DMS 273 treated with DMSO at 0.1 percent for 48 hours (cell line): ENCODE measurements around the gene SRD5A1.

Source experiments
- DNase-seq: peaks from one replicate; lab custom pipeline; 2025; lab: John Stamatoyannopoulos, UW

The SRD5A1 gene

DNA sequence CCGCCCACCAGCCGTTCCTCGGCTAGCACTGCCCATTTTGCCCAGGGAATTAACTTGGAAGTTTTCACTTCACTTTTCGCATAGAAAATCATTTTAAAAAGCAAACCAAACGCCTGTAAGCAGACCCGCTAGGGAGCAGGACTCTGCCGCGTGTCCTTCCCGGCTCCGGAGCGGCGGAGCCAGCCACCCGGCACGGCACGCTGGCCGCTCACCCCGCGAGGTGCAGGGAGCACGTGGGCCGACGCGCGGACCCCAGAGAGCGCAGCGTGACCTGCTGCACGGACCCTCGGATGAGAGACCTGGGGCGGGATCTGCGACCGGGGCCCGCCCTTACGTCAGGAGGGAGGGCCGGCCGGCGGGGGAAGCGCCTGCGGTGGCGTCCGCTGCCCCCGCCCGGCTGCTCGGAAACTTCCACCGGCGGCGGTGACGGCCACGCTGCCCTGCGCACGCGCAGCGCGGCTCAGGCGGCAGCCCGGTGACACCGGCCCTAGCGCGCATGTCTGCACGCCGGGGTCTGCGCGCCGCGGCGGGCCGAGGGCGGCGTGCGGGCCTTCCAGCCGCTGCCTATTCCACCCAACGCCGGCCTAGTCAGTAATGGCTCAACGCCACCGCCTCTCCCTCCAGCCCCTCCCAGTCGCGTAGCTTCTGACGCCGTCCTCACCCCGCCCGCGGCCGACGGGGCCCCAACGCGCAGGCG, 79.5 kb downstream of the SRD5A1 start:
- DNase-seq = peak; percentile 92

DNA sequence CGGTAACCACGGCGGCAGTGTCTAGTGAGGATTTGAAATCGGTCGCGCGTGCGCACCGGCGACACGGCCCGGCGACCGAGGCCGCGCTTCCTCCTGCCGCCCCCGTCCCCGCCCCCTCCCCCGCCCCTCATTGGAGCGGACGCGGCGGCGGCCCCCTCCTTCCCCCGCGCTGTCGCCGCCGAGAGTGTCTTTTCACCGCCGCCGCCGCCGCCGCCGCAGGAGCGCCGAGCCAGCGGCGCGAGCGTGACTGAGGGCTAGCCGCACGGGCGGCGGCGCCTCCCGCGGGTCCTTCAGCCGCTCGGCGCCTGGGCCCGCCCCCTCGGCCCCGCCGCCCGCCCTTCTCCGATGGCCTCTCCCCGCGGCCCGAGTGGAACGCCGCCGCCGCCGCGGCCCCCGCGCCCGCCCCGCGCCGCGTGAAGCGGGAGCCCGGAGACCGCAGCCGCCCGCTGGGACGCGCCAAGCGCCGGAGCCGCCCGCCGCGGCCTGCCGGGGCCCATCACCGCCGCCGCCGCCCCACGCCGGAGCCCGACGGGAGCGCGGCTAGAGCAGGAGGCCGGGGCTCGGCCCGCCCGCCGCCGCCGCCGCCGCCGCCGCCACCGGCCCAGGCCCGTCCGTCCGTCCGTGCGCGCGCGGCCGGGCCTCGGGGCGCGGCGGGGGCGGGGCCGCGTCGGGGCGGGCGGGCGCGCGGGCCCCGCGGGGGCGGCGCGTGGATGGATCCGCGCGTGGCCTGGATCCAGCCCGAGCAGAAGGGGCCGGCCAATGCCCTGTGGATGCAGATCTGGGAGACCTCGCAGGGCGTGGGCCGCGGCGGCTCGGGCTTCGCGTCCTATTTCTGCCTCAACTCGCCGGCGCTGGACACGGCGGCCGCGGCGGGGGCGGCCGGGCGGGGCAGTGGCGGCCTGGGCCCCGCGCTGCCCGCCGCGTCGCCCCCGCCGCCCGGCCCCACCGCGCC, 80.3 kb downstream of the SRD5A1 start, which contains the start of gene TENT4A:
Gene TENT4A (plus strand): TSS at position 159 of the 952 bp plus-strand sequence. CDS start 552 bp downstream, at position 711.
- no peak for DNase-seq

DNA sequence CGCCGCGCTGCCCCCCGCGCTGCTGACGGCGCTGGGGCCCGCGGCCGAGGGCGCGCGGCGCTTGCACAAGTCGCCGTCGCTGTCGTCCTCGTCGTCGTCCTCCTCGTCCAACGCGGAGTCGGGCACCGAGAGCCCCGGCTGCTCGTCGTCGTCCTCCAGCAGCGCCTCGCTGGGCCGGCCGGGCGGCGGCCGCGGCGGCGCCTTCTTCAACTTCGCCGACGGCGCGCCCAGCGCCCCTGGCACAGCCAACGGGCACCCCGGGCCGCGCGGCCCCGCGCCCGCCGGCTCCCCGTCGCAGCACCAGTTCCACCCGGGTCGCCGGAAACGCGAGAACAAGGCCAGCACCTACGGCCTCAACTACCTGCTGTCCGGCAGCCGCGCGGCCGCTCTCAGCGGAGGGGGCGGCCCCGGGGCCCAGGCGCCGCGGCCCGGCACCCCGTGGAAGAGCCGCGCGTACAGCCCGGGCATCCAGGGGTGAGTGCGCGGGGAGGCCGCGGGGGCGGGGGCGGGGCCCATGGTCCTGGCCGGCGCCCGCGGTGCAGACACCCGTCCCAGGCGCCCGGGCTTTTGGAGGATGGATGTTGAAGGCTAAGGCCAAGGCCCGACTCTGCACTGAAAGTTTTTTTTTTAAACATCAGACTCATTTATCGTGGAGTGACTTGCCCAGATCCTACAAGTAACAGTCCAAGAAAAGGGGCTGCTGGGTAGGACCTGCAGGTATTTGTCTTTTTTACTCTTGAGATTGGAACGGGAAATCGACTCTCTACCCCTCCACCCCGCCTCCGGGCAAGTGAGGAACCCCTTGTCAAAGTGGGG, 81.2 kb downstream of the SRD5A1 start:
- DNase-seq = no peak

DNA sequence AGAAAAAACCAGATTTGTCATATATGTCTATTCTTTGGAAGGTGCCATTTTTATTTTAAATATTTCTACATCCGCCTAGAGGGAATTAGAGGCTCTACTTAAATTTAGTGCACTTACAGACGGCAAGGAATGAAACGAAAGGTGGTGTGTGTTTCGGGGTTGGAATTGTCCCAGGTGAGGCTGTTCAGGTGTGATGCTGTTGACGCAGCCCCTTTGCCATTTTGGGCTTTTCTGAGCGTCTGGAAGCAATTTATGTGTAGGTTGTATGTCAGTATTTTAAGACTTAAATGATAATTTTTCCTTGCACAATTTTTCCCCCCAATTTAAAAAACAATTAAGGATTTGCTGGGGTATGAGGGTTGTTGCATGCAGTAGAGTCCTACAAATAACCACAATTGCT, 82.0 kb downstream of the SRD5A1 start:
- no peak for DNase-seq

DNA sequence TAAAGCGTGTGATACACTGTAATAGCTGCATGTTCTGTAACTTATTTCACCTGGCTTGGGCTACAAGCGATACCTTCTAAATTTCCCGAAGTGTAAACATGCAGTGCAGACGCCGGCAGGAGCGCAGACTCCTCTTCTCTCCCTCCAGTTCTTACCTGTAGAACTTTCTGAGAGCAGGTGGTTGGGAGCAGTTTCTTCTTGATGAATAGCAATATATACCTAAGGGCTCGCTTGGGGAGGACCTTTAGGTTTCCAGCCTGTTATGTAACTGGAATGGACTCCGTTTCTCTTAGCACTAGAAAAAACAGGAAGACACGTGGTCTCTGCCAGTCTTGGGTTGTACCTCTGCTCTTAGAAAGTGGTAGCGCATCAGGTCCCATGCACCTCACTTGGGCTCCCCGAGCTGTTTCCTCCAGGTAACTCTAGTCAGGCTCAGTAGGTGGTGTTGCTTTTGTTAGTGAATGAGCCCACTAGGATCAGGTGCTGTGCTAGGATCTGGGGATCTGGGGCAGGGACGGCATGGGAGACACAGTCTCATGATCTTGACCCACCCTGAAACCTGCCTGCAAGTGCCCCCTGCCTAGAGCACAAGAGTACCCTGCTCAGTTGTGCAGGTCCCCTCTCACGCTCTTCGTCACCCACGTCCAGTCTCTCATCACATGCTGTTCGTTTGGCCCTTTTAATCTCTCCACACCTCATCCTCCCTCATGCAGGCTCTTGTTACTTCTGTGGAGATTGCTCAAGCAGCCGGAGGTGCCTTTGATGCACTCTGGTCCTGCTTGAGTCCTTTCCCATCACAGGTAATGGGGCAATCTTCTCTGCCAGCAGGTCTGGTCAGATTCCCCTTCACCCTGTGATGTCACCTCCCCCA, 82.8 kb downstream of the SRD5A1 start:
- no peak for DNase-seq

DNA sequence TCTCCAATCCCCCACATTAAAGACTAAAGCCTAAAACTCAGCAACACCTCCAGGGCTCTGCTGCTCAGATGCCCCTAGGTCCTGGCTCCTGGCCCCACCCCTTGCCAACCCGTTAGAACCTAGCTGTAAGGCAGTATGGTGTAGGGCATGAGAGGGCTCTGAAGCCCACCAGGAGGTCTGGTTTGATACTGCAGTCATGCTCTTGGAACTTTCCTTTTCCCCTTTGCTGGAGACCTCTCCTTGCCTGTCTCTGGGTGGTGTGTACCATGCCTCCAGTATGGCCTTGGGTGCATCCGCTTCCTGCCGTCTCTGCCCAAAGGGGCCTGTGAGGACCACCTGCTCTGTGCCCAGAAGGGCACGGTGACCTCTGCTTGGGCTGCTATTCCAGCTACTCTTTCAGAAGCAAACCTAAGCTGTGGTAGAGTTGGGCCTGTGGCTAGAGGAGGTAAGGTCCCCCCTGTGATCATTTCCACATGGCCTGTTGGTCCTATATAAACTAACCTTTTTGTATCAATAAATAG, 83.4 kb downstream of the SRD5A1 start:
- no peak for DNase-seq

DNA sequence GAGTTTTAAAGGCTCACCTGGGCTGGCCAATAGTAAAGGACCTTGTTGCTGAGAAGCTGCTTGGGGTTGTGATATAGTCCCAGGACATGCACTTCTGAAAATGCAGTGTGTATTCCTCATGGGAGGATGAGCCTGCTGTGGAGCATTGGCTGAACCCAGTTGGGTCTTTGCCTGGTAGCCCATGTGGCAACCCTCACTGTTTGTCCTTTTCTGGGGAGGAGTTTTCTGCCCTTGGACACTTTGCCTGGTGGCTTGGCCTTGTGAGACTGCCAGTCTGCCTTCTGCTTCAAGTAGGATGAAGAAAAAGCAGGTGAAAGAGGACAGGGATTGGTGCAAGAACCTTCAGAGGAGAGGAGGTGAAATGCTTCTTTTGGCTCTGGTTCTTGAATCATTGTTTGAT, 84.0 kb downstream of the SRD5A1 start:
- DNase-seq = no peak

DNA sequence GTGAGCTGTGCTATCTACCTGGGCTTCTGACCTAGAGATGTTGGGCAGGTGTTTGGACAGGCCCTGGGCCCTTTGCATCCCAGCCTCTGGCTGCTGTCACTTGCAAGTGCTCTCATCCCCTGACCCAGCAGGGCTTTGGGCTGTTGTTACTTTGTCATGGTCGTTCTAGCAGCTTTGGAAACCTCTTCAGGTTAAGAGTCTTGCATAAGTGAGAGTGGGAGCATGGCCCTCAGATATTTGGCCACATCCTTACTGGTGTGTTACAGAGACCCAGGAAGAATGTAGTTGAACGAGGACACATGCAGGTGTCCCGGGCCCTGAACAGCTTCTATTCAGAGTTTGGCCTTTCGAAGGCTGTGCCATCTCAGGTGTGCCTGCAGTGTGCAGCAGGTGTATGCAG, 84.4 kb downstream of the SRD5A1 start:
- no peak for DNase-seq

DNA sequence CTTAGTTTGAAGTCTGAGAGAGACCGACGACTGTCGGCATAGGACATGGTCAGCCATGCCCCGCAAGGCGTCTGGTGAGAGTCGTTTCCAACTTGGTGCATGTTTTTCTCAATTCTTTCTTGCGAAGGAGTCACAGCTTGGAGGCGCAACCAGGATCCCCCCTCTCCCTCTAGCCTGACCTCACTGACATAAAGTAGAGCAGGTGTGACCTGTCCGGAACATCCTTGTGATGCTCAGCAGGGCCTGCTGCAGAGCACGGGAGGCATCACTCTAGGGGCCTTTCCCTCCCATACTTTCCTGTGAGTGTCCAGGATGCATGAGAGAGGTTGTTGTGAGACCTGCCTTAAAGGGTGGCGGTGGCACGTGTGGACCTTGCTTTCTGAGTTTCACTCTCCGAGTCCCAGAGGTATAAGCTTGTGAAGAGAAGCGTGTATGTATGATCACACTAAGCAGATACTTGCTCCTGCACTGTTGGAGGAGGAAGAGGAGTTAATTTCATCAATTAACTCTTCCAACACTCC, 85.0 kb downstream of the SRD5A1 start:
- no peak for DNase-seq

DNA sequence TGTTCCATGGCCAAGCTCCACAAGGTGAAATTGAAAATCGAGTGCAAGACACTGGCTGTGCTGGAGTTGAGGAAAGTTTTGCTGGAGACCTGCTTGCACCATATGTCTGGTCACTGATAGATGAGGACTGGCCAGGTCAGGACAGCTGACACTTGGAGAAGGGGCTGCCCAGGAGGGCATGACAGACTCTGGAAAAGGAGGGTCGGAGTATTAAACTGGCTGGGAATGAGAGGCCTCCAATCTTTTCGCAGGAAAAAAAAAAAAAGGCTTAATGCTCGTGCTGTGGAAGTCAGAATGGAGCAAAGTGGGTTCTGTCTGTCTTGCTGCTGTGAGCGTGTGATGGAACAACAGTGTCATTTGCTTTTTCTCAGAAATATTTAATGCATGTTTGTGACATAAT, 85.5 kb downstream of the SRD5A1 start:
- no peak for DNase-seq

DNA sequence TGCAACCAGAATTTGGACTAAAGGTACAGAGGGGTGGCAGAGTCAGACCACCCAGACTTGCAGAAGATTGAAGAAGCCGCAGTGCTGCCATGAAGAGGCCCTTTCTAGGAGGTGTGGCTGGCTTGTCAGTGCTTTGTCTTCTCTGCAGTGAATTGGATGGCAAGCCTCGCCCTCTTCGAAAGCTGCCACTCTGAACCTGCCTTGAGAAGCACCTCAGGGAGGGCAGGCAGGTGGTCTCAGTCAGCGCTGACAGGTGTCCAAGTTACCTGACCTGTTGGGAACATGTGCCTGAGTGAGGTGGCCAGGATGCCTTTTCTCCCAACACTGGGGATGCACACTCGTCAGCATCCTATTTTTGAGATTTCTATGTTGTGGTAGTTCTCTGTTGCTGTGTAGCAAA, 86.2 kb downstream of the SRD5A1 start:
- DNase-seq = no peak

DNA sequence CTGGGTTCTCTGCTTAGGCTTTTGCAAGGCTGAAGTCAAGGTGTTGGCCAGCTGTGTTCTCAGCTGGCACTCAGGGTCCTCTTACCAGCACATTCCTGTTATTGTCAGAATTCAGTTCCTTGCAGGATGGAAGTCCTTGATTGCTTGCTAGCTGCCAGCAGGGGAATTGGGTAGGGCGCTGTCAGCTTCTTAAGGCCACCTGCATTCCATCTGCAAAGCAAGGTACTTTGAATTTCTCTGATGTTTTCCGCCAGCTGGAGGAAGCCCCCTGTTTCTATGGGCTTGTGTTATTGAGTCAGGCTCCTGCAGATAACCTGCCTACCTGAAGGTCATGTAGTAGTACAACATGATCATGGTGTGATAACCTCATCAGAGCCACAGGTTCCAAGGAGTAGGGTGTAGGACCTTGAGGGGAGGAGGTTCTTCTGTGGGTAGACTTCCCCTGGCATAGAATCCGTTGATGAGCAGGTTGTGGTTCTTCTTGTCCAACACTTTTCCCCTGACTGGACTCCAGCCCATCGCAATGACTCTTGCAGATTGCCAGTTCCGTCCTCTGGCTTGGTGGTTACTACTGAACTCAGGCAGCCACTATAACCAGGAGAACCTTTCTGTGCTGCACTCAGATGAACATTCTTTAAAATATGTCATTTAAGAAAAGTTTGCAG, 86.8 kb downstream of the SRD5A1 start:
- DNase-seq = no peak

DNA sequence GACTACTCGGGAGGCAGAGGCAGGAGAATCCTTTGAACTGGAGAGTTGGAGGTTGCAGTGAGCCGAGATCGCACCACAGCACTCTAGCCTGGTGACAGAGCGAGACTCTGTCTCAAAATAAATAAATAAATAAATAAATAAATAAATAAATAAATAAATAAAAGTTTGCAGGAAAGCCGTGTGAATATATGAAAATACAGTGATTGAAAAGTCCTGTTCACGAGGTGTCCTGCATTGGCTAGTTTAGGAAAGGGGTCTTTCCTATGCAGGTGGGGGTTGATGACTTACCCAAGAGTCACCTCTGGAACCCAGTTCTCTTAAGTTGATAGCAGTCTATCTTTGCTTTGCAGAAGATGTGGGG, 87.3 kb downstream of the SRD5A1 start:
- no peak for DNase-seq

DNA sequence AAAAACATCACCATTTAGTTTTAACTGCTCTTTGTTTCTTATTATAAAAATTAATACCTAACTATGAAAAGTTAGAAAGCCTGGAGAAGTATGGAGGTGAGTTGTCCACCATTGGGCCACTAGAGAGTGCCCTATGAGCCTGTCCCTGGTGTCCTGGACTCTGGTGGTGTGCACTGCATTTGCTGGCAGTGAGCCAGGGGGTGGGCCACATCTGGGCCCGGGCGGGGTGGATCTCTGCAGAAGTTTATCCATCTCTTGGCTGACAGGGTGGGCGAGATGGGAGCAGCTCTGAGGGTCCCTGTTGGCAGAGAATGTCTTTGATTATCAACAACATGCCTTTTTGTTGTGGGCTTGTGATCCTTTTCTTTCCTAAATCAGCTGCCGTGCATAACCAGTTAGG, 88.2 kb downstream of the SRD5A1 start:
- DNase-seq = no peak

DNA sequence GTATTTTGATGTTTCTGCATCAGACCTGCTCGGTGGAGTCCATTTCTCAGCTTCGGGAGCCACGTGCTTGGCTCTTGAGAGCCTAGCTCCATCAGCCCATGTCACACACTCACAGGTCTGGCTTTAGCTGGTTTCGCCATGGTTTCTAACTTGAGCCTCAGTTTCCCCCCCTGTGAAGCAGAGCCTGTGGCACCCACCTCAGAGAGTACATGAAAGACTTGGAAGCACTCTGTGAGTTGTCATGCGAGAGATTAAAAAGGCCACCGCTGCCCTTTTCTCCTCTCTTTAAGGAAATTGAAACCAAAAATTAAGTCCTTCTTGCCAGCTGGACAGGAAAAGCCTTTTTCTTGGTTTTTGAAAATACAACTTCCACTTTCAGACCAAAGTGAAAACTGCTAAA, 88.8 kb downstream of the SRD5A1 start:
- DNase-seq = no peak

DNA sequence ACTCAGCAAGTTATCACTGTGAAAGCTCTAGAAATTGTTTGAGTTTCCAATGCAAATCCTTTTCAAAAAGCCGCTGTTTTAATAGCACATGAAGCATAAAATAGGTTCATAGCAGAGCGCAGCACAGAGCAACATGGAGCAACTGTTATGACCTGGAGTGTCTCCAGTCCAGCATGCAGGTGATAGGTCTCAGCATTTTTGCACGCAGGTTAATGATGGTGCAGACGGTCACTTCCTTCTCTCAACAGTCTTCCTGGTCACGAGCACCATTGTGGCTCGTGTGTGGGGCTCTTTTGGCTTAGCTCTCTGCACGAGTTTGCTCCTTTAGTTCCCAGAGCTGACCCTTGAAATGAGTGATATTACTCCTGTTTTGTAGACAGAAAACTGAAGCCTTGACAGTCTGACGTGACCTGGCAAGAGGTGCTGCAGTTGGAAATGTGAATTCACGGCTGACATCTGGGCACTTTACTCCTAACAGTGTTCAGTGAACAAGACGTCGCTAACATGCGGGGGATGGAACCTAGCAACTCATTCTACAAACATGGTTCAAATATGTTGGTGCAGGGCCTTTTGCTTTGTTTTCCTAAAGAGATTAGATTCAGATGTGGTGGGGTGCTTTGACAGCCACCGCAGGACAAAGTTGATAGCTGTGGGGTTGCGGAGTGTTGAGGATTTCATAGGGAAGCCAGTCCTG, 90.0 kb downstream of the SRD5A1 start:
- DNase-seq = no peak

DNA sequence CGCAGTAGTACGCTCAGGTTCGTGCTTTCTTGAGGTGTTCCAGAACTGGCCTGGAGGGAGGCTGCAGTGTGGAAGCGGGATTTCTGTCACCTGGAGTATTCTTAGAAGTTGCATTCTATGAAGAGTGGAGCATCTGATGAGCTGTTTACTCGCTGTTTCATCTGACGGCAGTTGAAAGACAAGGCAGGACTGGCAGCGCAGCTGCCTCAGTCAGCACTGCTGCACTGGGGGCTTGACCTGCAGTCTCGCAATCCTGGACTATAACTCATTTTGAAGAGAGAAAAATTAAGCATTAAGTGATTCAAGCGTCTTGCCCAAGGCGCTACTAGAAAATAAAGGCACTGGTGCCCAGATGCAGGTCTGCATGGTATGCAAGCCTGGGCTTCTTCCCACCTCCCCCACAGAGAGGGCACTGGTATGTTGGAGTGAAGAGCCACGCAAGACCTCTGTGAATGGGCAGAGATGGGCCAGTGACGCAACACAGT, 90.6 kb downstream of the SRD5A1 start:
- no peak for DNase-seq
